IMR-90 (cell line): ENCODE results near the gene CEP95. TPM values are rescaled to one million over a fixed set of nuclear protein-coding genes. Genes with fewer than 3 reads are reported as not detected.

ENCODE experiments used
- ATAC-seq: fragments of 200-7000 bp; cut with Tn5 transposase; 2 replicates; pipeline ENCODE4 v1.9.1; 2020; ENCODE audit warnings: low read depth, mild to moderate bottlenecking, moderate library complexity
- Bru-seq: library from RNA; stranded (reverse); fragments of 400-500 nt; gene quantifications from one replicate; lab custom pipeline; 2021; lab: Mats Ljungman, UMichigan
- BruChase-seq, 2 experiments: library from RNA; stranded (reverse); fragments of 400-500 nt; gene quantifications; one replicate each; lab custom pipeline; 2021; lab: Mats Ljungman, UMichigan
- BruUV-seq: library from RNA; stranded (reverse); fragments of 400-500 nt; replicated peaks from 2 replicates; lab custom pipeline; 2021; lab: Mats Ljungman, UMichigan
- CTCF ChIA-PET: fragments of 300-600 bp; formaldehyde crosslinking; extraction: SDS; loops from one replicate; lab custom pipeline; 2021; ENCODE audit warnings: antibody characterized with exemption; lab: Yijun Ruan, JAX
- POLR2A ChIA-PET: fragments of 300-600 bp; sonication (Branson Sonifier 250); formaldehyde crosslinking; loops from one replicate; lab custom pipeline; 2022; ENCODE audit warnings: antibody characterized with exemption; ENCODE audit not compliant: unreplicated experiment; lab: Charles Lee
- DNase-seq: peaks from one replicate; pipeline ENCODE4 v3.0.0; 2013
- H2AFZ ChIP-seq: replicated peaks from 2 replicates; pipeline ENCODE3; 2013; ENCODE audit warnings: low read length, mild to moderate bottlenecking; ENCODE audit not compliant: poor library complexity
- H2AK5ac ChIP-seq: 2 replicates; pipeline ENCODE4 v1.6.1; 2013; ENCODE audit warnings: low read depth, low read length, inconsistent platforms
- H2AK9ac ChIP-seq: replicated peaks from 2 replicates; pipeline ENCODE3; 2013; ENCODE audit warnings: mild to moderate bottlenecking, low read depth, low read length, moderate library complexity; ENCODE audit not compliant: poor library complexity
- H2BK120ac ChIP-seq: 2 replicates; pipeline ENCODE4 v1.6.1; 2013; ENCODE audit warnings: low read depth, low read length, inconsistent platforms
- H2BK15ac ChIP-seq: 3 replicates; pipeline ENCODE4 v1.6.1; 2013; ENCODE audit warnings: low read depth, low read length, inconsistent platforms
- H2BK20ac ChIP-seq: 2 replicates; pipeline ENCODE4 v1.6.1; 2013; ENCODE audit warnings: low read depth, mild to moderate bottlenecking, inconsistent platforms, low read length, moderate library complexity
- H2BK5ac ChIP-seq: 2 replicates; pipeline ENCODE4 v1.6.1; 2013; ENCODE audit warnings: mild to moderate bottlenecking, low read depth, low read length, inconsistent platforms; ENCODE audit not compliant: poor library complexity, severe bottlenecking
- H3K14ac ChIP-seq: replicated peaks from 2 replicates; pipeline ENCODE4 v1.6.1; 2013; ENCODE audit warnings: low read depth, low read length, inconsistent platforms
- H3K18ac ChIP-seq: 2 replicates; pipeline ENCODE4 v1.6.1; 2013; ENCODE audit warnings: low read depth, low read length, control low read depth
- H3K23ac ChIP-seq: 2 replicates; pipeline ENCODE4 v1.6.1; 2013; ENCODE audit warnings: low read depth, low read length, inconsistent platforms
- H3K27ac ChIP-seq: 2 replicates; pipeline ENCODE4 v1.5.1; 2013; ENCODE audit warnings: mild to moderate bottlenecking, control low read depth, low read length; ENCODE audit not compliant: insufficient read depth
- H3K27me3 ChIP-seq: 2 replicates; pipeline ENCODE4 v1.6.1; 2013; ENCODE audit warnings: low read length; ENCODE audit not compliant: control insufficient read depth, insufficient read depth
- H3K36me3 ChIP-seq: 2 replicates; pipeline ENCODE4 v1.6.1; 2013; ENCODE audit warnings: low read length, mixed read lengths; ENCODE audit not compliant: control insufficient read depth, insufficient read depth
- H3K4ac ChIP-seq: 2 replicates; pipeline ENCODE4 v1.6.1; 2013; ENCODE audit warnings: low read depth, low read length, inconsistent platforms
- H3K4me1 ChIP-seq: 2 replicates; pipeline ENCODE4 v1.6.1; 2013; ENCODE audit warnings: low read length, mixed read lengths; ENCODE audit not compliant: control insufficient read depth, insufficient read depth
- H3K4me2 ChIP-seq: 2 replicates; pipeline ENCODE4 v1.6.1; 2013; ENCODE audit warnings: low read depth, mild to moderate bottlenecking, control low read depth, low read length, moderate library complexity
- H3K4me3 ChIP-seq: 2 replicates; pipeline ENCODE4 v1.5.1; 2013; ENCODE audit warnings: low read depth, mild to moderate bottlenecking, control low read depth, low read length, moderate library complexity; ENCODE audit not compliant: insufficient read depth
- H3K56ac ChIP-seq: 2 replicates; pipeline ENCODE4 v1.6.1; 2013; ENCODE audit warnings: low read length, inconsistent platforms; ENCODE audit not compliant: insufficient read depth; ENCODE audit errors: extremely low read depth
- H3K79me1 ChIP-seq, 2 experiments: 2 replicates each; pipeline ENCODE4 v1.6.1; 2013; ENCODE audit warnings: low read length in 2 of 2, inconsistent platforms in 1 of 2, low read depth in 1 of 2
- H3K9ac ChIP-seq: 2 replicates; pipeline ENCODE4 v1.6.1; 2013; ENCODE audit warnings: low read depth, low read length, control low read depth
- H3K9me1 ChIP-seq: 2 replicates; pipeline ENCODE4 v1.6.1; 2013; ENCODE audit warnings: low read length, inconsistent platforms; ENCODE audit not compliant: insufficient read depth
- H3K9me3 ChIP-seq: 2 replicates; pipeline ENCODE4 v1.6.1; 2013; ENCODE audit warnings: low read length; ENCODE audit not compliant: control insufficient read depth, insufficient read depth
- H4K20me1 ChIP-seq: 2 replicates; pipeline ENCODE4 v1.6.1; 2013; ENCODE audit warnings: low read length, inconsistent platforms; ENCODE audit not compliant: insufficient read depth
- H4K5ac ChIP-seq: 2 replicates; pipeline ENCODE4 v1.6.1; 2013; ENCODE audit warnings: mild to moderate bottlenecking, low read depth, low read length, control low read depth
- H4K8ac ChIP-seq, 2 experiments: 2 replicates each; pipeline ENCODE4 v1.6.1; 2013; ENCODE audit warnings: low read depth in 2 of 2, low read length in 2 of 2, control low read depth in 1 of 2, inconsistent platforms in 1 of 2
- H4K91ac ChIP-seq: 2 replicates; pipeline ENCODE4 v1.6.1; 2013; ENCODE audit warnings: low read depth, low read length, inconsistent platforms; ENCODE audit not compliant: insufficient read depth
- BHLHE40 ChIP-seq: fragments of 150-350 bp; IDR thresholded peaks from 2 replicates; pipeline ENCODE4 v1.6.1; 2016; ENCODE audit warnings: mild to moderate bottlenecking, low read depth, low read length
- CEBPB ChIP-seq: IDR thresholded peaks from 2 replicates; pipeline ENCODE4 v1.6.1; 2012; ENCODE audit warnings: low read depth, low read length, improper control_type of control experiment
- CTCF ChIP-seq: conservative IDR thresholded peaks from 2 replicates; pipeline ENCODE4 v1.5.1; 2012; ENCODE audit warnings: mild to moderate bottlenecking, low read depth, low read length, improper control_type of control experiment
- FOS ChIP-seq: fragments of 150-350 bp; IDR thresholded peaks from 2 replicates; pipeline ENCODE4 v1.6.1; 2016; ENCODE audit warnings: low read depth, low read length
- MAFK ChIP-seq: IDR thresholded peaks from 2 replicates; pipeline ENCODE4 v1.6.1; 2012; ENCODE audit warnings: low read depth, low read length, improper control_type of control experiment
- MAZ ChIP-seq: IDR thresholded peaks from 2 replicates; pipeline ENCODE4 v1.6.1; 2012; ENCODE audit warnings: low read depth, mild to moderate bottlenecking, low read length, improper control_type of control experiment, moderate library complexity, borderline replicate concordance
- MXI1 ChIP-seq: IDR thresholded peaks from 2 replicates; pipeline ENCODE4 v1.6.1; 2012; ENCODE audit warnings: low read depth, mild to moderate bottlenecking, low read length, moderate library complexity, borderline replicate concordance
- NFE2L2 ChIP-seq: fragments of 150-350 bp; IDR thresholded peaks from 2 replicates; pipeline ENCODE4 v1.6.1; 2016; ENCODE audit warnings: low read depth, mild to moderate bottlenecking, low read length
- SMC3 ChIP-seq: fragments of 150-350 bp; IDR thresholded peaks from 2 replicates; pipeline ENCODE4 v1.6.1; 2016; ENCODE audit warnings: low read depth, mild to moderate bottlenecking, antibody characterized with exemption, low read length, moderate library complexity
- USF2 ChIP-seq: fragments of 150-350 bp; IDR thresholded peaks from 2 replicates; pipeline ENCODE4 v1.6.1; 2017; ENCODE audit warnings: mild to moderate bottlenecking, antibody characterized with exemption, low read length, low read depth
- WGBS, 2 experiments: methylation state at CpG; one replicate each; pipeline versions ENCODE4 v1.1.5 to v1.1.7; 2013; ENCODE audit warnings: missing lambda C conversion rate in 2 of 2; ENCODE audit not compliant: insufficient read length in 1 of 2; ENCODE audit errors: extremely low coverage in 2 of 2; 5-methylcytosine and 5-hydroxymethylcytosine counted together
- dilution Hi-C: fragments of 300-500 bp; cut with HindIII; formaldehyde crosslinking; loops from one replicate; pipeline ENCODE4 v1.14.3; 2018; ENCODE audit warnings: low sequenced_read_pairs; ENCODE audit not compliant: unreplicated experiment
- in situ Hi-C: fragments of 300-500 bp; cut with MboI; formaldehyde crosslinking; loops from 3 replicates; pipeline ENCODE4 v1.14.3; 2019; ENCODE audit warnings: low sequenced_read_pairs, inconsistent platforms, mixed read lengths
- intact Hi-C: fragments of 100-400 bp; cut with micrococcal nuclease; formaldehyde crosslinking; loops from 2 replicates; pipeline ENCODE4 v1.10.0; 2022
- long read RNA-seq: library from polyadenylated mRNA; unstranded; transcript quantifications from one replicate; pipeline ENCODE4 v2.0.0, GENCODE V29; 2021; ENCODE audit not compliant: unreplicated experiment
- polyA plus RNA-seq, 3 experiments: library from polyadenylated mRNA; depleted of rRNA; stranded (reverse); fragments of >200 nt; gene quantifications; 2 replicates each; pipeline ENCODE4 v1.2.3, GENCODE V29; 2012; ENCODE audit warnings: low replicate concordance in 1 of 3
- total RNA-seq: library from RNA; depleted of rRNA; stranded (reverse); fragments of >200 nt; gene quantifications from 2 replicates; pipeline ENCODE4 v1.2.3, GENCODE V29; 2012; rRNA removed

The CEP95 gene
- total RNA-seq (6.1 and 13.3 TPM in 2 replicates), polyA plus RNA-seq (2012; rRNA removed) (12.4 and 13.6 TPM in 2 replicates), Bru-seq, nascent RNA (percentile 88 among the genes with signal in this experiment), BruChase-seq, experiment 1, labeled RNA remaining after a 6-hour chase (percentile 87 among the genes with signal in this experiment), BruChase-seq, experiment 2, labeled RNA remaining after a 2-hour chase (percentile 89 among the genes with signal in this experiment)
- polyA plus RNA-seq (2012; cell fraction: cytosol; rRNA removed) = 1.8 and 2.2 TPM in 2 replicates
- polyA plus RNA-seq (2012; cell fraction: nucleus; rRNA removed; ENCODE audit: low replicate concordance) = 8.1 and 70.7 TPM in 2 replicates
- long read RNA-seq, partial matches to known transcripts = 2 of 27 reads
- long read RNA-seq, other reads (novel, unspliced or antisense) = 25 of 27 reads

- Histone ChIP-seq H3K9me1 (peaks cover 7% of the 10 kb centered on the region), H3K27ac (peak within 1 kb of the TSS; percentile 94), H3K56ac (peak within 1 kb of the TSS; percentile 98), H3K27me3 (no peaks in the 10 kb centered on the region), H3K4me1 (peaks cover 2% of the 10 kb centered on the region; the same call in 1 of the 2 replicates), H3K9ac (peak within 1 kb of the TSS; percentile 94), H3K79me1 (peaks cover 16 to 57% of the 10 kb centered on the region in 2 experiments), H2BK15ac (peak within 1 kb of the TSS; percentile 17; the same call in 1 of the 3 replicates), H2BK20ac (no peak within 1 kb of the TSS), H4K20me1 (peaks cover 67% of the 10 kb centered on the region), H3K23ac (peak within 1 kb of the TSS; percentile 99), H3K4ac (peak within 1 kb of the TSS; percentile 99), H3K9me3 (no peaks in the 10 kb centered on the region), H4K8ac (peak within 1 kb of the TSS; percentile 93 to 98), H3K18ac (peak within 1 kb of the TSS; percentile 88), H2AK9ac (peak within 1 kb of the TSS; percentile 100), H3K14ac (peak within 1 kb of the TSS; percentile 99), H3K36me3 (peaks cover 39% of the 10 kb centered on the region), H2BK5ac (peak within 1 kb of the TSS; percentile 93), H3K4me3 (peak within 1 kb of the TSS; percentile 93), H2AFZ (peak within 1 kb of the TSS; percentile 91), H4K91ac (peak within 1 kb of the TSS; percentile 98), H3K4me2 (peak within 1 kb of the TSS; percentile 94), H2BK120ac (peak within 1 kb of the TSS; percentile 61), H2AK5ac (peak within 1 kb of the TSS; percentile 98), H4K5ac (peak within 1 kb of the TSS; percentile 77)
- ATAC-seq (peak; percentile 70), DNase-seq (peak; percentile 98)
- intact Hi-C loops = no loop called here
- no TSS peak for BruUV-seq
- dilution Hi-C loops = no loop called here
- in situ Hi-C loops = no loop called here
- CTCF ChIA-PET = interaction anchor here (0.6 to 1.7 kb wide), 3 partner anchors 15 to 680 kb away, joined by 3 to 5 read pairs (median 4); no protein-coding TSS in a partner anchor
- POLR2A ChIA-PET = interaction anchor here (0.5 to 1.2 kb wide), 9 partner anchors 15 to 688 kb away, joined by 3 to 12 read pairs (median 3); no protein-coding TSS in a partner anchor
- 0% methylated on average over 39 of the region's 77 CpGs; no CpG with 5 or more reads in 1 of the 2 experiments for WGBS, 2 experiments
- TF ChIP-seq SMC3 (no peak), MAZ (no peak; the same call in 1 of the 2 replicates), NFE2L2 (no peak), CTCF (0 out of 2 replicates have a peak, but pooled peaks have one; percentile 0), BHLHE40 (peak; percentile 75), MXI1 (peak; percentile 68), USF2 (peak; percentile 92), FOS (peak; percentile 12; the same call in 1 of the 2 replicates), CEBPB (no peak), MAFK (no peak)
Measured at GRCh38 chr17:64506576-64507412, at the start of gene CEP95. Gene CEP95 (plus strand): TSS chr17:64506977. CDS start chr17:64507098, 121 bp downstream.
